HepG2 (cell line): Measurements from ENCODE around the gene NEDD8.

Experiments
- CTCF ChIP-seq: sonication (generic); formaldehyde crosslinking; IDR thresholded peaks from 2 replicates; pipeline ENCODE4 v1.5.0; 2020; ENCODE audit warnings: mild to moderate bottlenecking, missing genetic modification reagents, moderate library complexity
- HNF4A ChIP-seq: sonication (generic); formaldehyde crosslinking; IDR thresholded peaks from 2 replicates; pipeline ENCODE4 v1.4.0; 2020; ENCODE audit warnings: missing genetic modification reagents
- SIN3A ChIP-seq: IDR thresholded peaks from 2 replicates; pipeline ENCODE4 v1.6.1; 2011; ENCODE audit warnings: low read depth, mild to moderate bottlenecking, control low read depth, low read length, borderline replicate concordance

- no peak for TF ChIP-seq CTCF (CRISPR knock-in tag)
- no peak for TF ChIP-seq HNF4A
- no peak for TF ChIP-seq SIN3A
Observed at GRCh38 chr14:24224618-24225071, 7.5 kb downstream of the NEDD8 start.
